Measurements from ENCODE around the gene XPC.
A peak's percentile ranks its signal among the peaks of the same experiment; 100 is the strongest.

The XPC gene

DNA sequence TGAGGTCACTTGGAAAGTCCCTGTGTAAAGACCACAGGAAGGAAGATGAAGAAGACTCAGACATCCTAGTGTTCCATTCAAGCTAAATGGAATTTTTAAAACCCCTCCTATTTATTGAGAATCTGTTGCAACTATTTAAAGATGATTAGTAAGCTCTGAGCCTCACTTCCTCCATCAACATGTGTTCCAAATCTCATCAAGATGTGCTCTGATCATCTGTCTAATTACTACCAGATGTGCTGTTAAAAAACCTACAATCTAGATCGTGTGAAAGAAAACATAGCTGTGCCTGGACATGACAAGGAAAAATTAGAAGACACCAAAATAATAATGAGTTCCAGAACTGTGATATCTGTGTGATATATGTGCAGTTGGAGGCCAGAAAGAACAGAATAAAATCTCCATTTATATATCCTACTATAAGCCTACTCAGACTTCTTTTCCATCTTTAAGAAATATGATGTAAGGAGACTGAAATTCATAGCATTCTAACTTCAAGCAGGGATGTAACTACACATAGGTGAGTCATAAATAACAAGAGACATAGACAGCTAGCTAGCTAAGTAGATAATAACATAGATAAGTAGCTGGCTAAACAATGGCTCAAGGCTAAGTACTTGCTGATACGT is 7.8 kb downstream of the XPC start:
- peak; percentile 32 for DNase-seq (ENCODE audit: low spot score)

DNA sequence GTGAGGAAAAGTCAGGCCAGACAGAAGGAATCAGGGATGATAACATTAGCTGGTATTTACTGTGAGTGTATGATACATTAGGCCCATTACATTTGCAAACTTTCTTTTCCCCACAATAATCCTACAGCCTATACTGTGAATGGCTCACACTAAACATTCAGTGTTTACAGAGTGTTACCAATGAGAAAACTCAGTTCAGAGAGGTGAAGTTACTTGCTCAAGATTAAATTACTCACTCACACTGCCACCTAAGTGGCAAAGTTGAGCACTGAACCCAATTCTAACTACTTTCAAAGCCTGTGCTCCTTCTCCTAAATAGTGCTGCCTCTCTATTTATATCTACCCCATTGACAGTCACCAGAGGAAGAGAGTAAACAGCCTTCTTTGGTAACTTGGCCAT is 8.5 kb downstream of the XPC start:
- no peak for DNase-seq (ENCODE audit: low spot score)

DNA sequence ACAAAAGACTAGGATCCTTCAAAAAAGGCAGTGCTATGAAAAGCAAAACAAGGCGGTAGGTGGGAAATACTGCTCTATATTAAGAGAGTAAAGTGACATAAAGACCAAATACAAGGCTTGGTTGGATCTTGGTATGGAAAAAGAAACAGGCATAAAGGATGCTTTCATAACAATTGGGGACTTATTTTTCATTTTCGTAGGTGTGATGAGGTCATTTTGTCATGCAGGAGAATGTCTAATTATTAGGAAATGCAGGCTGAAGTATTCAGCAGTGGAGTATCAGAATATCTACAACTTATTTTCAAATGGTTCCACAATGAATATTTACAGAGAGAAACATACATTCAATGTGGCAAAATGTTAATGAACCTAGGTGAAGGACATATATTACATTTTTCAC is 9.0 kb downstream of the XPC start:
- DNase-seq (ENCODE audit: low spot score), result no peak

DNA sequence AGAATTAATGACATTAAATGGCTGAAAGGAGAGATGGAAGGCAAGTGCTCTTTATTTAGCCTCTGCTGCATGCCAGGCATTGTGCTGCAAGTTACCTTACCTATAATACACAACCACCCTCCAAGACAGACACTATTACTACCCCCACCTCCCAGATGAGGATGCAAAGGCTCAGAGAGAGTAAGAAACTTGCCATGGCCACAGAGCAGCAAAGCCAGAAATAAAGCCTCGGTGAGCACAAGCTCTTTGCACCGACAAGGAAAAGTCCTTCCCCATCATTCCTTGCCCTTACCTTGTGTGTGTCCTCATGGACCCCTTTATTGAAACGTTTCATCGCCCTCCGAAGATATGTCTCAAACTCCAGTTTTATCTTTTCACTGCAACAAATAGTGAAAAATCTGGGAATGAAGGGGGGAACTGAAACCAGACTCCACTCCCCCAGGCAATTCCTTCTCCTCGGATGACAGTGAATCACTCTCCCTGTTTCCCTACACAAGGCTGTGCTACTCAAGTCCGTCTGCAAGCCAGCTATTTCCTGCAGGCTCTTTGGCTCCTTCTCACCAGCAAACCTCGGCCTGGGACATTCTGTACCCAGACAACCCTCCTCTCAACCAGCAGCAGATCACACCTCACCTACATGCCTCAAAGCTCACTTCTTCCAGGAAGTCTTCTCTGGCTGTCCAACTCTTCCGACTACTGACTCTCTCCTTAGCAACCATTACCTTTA is 11.4 kb downstream of the XPC start:
- DNase-seq (ENCODE audit: low spot score), result no peak

DNA sequence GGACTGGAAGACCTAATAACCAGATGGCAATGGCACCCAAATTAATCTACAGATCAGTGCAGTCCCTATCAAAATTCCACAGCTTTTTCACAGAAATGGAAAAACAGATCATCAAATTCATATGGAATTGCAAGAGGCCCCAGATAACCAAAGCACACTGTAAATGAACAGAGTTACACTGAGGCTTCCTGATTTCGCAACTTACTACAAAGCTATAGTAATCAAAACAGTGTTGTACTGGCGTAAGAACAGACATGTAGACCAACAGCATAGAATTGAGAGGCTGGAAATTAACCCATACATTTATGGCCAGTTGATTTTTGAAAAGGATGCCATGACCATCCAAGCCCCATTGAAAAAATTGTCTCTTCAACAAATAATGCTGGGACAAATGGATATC is 16.2 kb downstream of the XPC start:
- no peak for DNase-seq (ENCODE audit: low spot score)

DNA sequence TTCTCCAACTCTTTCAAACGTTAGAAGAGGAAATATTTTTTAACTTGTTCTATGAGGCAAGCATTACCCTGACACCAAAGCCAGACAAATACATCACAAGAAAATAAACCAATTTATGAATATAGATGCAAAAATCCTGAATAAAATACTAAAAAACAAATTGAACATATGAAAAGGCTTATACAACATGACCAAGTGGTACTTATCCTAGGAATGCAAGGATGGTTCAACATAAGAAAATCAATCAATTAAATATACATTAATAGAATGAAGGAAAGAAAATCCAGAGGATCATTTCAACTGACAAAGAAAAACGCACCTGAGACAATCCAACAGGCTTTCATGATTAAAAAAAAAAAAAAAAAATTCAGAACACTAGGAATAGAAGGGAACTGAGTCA is 17.1 kb downstream of the XPC start:
- DNase-seq (ENCODE audit: low spot score), result no peak

DNA sequence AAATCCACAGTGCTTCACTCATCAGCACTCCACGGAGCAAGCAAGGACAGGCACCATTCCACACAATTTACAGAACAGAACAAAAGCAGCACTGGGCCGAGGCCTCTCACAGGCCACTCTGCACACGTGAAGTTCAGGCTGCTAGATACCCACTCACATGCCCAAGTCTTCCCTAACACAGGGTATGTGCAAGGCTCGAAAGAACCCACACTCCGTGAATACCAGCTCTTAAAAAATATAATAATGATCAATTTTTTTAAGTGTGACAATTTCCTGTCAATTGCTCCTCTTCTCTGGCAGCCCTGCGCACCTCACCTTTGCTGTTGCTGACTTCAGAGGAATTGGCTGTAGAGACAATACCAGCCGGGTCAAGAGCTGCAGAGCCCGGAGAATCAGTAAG is 19.0 kb downstream of the XPC start:
- no peak for DNase-seq (ENCODE audit: low spot score)

DNA sequence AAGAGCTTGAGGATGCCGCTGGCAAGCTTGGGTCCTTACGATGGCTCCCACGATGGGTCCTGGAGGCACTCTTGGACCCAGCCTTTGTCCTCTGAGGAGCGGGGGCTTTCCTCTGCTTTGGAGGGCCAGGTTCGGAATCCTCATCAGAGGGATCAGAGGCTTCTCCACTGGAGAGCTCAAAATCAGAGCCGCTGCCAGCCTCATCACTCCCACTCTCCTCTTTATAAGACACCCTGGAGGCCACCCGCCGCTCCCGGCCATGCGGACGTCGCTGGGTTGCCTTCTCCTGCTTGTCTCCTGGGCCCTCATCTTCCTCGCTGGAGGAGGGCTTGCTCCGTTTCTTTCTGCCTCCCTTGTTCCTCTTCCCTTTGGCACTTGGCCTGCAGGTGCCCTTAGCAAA is 20.0 kb downstream of the XPC start:
- no peak for DNase-seq (ENCODE audit: low spot score)

DNA sequence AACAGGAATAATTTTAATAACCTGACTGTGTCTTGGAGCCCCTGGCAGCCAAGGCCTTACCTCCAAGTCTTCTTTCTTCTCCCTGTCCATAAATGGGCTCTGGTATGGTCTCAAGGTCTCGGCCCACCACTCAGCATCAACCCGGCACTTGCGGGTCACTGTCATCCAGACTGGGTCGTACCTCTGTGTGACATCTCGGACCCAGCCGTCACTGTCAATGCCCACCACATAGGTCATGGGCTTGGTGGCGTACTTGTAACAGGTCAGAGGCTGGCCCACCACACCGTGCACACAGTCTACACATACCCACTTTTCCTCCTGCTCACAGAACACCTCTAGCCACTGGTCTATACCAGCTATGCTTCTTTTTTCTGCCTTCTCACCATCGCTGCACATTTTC is 20.4 kb downstream of the XPC start:
- DNase-seq (ENCODE audit: low spot score), result no peak

DNA sequence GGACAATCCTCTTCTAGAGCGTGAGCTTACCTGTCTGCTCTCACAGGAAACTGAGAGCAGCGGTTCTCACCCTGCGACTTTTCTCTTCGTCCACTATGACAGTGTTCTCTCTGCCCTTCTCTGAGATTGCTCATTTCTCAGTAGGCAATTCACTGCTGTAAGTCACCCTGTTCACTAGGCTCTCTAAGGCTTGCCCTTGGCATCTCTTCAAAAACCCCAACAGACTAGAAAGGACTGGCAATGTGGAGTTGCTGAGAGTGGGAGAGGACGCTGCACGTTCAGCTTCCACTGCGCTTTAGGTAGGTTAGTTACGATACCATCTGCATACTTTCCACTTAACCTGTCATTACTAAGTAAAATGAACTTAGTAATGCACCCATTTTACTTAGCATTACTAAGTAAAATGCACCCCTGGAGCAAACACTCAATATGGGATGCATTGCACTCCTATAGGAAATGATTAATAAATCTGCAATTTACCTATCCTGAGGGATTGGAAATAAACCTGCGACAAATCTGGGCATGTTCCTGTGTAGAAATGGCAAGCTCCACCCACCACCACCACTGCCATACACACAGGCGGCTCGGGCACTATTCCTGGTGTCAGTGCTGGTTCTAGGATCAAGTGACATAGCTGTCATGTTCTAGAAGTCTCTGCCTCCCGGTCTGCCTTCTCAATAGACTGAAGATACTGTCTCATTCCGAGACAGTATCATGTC is 21.4 kb downstream of the XPC start:
- DNase-seq (ENCODE audit: low spot score), result no peak

DNA sequence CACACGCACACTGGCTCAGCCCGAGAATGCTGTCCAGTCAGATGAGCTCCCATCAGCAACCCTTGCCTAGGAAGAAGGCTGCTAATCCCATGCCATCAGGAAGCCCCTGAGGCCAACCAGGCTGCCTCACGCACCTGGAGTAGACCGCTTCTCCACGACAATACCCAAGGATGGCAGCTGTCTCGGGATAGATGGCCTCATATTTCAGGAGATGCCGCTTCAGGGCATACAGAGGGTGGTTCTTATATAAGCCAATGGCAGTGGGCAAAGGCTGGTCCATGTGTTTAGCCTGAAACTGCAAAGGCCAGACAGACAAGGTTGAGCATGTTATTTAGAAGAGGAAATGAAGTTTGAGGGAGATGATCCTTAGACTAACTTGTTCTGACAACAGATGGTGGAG is 22.2 kb downstream of the XPC start:
- no peak for DNase-seq (ENCODE audit: low spot score)

DNA sequence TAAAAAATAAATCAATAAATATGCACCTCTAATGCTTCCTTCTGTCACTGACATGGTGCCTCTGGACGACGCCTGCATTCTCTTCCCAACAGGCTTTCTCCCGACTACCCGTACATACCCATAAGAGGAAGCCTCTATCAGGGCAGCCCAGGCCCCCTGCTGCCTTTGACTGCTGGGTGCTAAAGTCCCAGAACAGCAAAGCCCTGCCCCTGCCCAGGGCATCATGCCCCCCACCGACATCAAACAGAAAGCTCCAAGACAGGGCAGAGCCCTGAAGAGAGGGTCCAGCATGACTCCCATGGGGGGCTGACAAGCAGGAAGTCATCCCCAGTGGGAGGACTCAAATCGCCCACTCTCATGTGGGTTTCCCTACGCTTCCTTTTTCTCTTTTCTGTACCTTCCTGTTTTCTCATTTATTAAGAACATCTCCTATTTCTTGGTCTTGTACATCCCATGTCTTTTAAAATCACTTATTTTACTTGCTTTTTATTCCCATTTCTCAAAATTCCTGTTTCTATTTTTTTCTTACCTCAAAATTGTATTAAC is 23.4 kb downstream of the XPC start:
- no peak for DNase-seq (ENCODE audit: low spot score)

DNA sequence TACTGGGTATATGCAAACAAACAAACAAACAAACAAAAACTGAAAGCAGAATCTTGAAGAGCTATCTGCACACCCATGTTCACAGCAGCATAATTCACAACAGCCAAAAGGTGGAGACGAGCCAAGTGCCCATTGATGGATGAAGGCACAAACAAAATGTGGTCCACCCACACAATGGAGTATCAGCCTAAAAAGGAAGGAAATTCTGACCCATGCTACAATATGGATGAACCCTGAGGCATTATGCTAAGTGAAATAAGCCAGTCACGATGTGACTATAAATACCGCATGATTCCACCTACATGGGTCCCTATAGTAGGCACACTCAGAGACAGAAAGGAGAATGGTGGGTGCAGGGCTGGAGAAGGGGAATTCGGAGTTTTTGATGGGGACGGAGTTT is 24.1 kb downstream of the XPC start:
- no peak for DNase-seq (ENCODE audit: low spot score)

DNA sequence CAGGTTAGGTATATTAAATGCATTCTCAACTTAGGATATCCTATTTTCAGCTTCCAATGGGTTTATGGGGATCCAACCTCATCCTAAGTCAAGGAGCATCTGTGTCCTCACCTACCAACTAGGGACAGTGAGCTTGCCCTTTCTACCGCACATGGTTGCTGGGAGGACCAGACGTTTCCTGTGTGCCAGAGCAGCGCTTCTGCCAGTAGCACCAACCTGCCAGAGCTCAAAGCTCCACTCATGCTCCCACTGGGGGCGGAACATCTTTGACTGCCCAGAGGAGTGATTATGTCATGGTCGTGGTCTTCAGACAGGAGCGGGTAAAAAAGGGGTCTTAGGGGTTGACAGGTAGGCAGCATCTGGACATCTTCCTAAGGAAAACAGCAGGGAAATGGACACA is 24.7 kb downstream of the XPC start:
- no peak for DNase-seq (ENCODE audit: low spot score)

DNA sequence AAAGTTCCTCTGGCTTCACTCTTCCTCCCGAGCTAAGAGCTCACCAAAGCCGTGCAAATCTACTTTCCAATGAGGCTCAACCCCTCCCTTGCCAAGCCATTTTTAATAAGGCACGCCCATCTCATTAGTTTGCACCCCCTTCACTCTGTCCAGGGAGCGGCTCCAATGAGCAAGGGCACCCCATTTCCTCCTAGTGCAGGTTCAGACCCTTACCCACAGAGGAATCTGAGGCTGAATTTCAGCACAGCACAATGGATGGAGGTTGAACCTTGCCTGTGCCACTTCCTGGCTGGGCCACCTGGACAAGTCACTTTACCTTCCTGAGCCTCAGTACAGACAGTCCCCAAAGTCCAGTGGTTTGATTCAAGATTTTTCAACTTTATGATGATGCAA is 25.4 kb downstream of the XPC start:
- DNase-seq (ENCODE audit: low spot score), result no peak

DNA sequence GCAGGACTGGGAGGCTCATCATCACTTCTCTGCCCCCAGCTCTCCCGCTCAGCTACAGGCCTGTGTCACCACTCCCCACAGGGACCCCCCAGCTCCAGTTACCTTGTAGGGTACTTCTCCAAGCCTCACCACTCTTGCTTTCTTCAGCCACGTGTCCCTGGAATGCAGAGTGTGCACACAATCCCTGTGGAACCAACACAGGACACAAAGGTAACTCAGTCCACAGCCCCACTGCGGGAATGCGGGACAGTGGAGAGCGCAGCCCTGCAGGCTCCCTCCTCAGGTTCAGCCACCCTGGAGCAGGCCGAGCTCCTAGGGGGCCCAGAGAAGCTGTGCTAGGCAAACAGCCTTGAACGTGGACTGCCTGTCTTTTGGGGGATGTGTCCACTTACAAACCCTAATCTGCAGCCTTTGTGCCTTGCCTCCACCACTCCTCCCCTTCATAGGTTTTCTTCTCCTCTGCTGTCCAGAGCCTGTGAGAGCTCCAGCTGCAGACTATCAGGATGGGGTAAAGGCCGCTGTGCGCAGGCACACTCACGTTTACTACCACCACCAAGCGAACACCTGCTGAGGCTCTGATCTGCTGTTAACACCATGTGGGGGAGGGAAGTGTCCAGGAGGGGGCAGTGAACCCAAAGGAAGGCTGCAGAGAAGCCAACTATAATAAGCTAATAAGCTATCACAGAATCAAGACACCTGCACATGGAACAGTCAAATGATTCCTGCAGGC is 26.0 kb downstream of the XPC start:
- DNase-seq (ENCODE audit: low spot score), result no peak

DNA sequence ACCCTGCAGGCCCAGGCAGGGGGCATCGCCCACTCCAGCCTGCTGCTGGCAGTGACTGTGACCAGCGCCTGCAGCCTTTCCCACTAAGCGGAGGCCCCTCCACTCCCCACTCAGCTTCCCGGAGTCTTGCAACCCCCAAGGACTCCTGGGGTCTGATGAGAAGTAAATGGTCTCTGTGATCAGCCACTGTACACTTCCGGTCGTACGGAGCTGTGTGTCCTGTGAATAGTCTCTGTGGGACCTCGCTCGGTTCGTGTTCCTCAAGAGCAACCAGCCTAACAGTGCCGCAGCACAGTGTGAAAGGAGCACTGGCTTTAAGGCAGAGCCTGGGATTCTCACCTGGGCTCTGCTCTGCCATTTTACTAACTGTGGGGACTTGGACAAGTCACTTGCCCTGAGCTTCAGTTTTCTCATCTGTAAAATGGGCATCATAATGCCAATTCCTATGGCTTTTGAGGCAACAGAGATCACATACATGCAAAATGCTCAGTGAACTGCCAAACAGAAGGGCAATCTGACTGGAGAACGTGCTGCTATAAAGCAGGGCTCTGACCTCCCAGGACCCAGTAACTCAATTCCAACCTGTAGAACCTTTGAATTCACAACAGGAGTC is 26.8 kb downstream of the XPC start:
- DNase-seq (ENCODE audit: low spot score), result no peak

DNA sequence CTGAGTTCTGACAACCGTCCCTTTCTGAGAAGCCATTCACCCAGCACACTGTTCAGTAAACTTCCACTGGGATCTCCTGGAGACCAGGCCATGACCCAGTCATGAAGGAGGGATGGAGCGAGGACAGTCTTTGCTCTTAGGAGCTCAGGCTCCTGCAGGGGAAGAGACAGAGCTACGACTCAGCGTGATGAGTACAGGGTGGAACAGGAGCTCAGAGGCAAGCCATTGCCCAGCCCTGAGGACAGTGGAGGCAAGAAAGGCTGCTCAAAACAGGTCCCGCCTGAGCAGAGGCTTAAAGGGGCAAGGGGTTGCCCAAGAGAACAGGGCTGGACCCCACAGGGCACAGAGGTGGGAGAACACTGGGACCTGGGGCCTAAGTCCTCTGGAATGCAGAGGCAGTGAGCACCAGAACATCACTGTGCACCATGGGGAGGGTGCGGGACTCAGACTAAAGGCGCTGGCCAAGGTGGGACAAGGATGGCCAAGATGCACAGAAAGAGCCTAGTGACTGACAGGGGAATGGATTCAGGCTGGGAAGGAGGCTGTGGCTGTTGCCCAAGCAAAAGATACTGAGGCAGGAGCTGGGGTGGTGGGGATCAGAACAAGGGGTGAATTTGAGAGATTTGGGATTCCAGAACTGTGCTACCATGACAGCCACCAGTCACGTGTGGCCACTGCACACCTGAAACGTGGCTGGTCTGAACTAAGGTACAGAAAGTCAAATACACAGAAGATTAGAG is 27.7 kb downstream of the XPC start:
- no peak for DNase-seq (ENCODE audit: low spot score)

DNA sequence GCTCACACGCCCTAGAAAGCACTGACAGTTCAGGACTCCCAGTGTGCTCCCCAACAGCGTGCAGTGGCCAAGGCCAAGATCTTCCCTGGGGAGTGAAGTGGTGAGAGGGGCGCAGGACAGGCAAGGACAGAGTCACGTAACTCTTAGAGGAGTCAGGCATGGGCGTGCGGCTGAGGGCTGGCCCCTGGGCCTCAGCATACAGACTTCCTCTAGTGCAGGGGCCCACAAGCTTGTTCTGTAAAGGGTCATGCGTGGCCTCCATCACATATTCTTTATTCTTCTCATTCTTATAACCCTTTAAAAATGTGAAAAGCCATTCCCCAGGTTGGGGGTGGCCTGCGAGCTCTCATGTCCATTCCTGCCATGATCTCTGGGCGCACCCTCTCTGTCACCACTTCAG is 28.3 kb downstream of the XPC start:
- no peak for DNase-seq (ENCODE audit: low spot score)

DNA sequence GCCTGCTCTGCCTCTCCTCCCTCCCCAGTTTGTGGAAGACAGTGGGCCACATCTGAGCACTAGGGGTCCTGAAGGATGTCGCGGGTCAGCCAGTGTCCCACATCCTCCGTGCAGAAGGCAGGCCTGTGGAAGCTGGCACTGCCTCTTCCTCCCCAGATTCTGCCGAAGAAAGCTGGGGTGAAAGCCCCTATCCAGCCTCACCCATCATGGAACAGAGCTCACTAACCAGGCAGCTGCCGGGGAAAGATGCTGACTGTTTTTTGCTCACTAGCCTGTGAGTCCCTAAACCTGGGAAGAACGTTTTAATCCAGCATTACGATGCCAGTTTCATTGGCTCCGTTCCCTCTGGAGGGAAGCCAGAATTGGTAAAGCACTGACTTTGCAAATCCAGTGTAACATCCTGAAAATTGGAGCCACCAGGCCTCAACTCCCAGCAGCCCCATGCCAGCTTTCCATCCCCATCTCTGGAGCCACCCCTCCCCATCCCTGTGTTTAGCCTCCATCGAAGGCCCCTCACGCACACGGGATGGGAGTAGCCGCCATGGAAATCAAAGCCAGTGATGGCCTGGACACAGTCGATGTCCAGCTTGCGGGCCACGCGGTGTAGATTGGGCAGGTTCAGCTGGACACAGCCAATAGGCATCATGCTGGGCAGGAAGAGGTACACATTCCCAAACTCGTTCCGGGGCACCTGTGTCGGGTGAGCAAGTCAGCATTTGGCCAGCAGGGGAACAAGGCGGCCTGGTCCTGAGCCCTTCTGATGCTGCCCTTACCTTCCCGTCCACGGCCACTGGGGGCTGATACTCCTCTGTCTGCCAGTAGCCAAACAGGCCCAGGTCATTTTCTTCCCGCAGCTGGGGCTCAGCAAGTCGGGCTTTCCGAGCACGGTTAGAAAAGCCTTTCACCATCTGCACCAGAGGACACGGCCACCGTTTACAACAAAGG is 30.1 kb downstream of the XPC start:
- no peak for DNase-seq (ENCODE audit: low spot score)

All from AG20443 (cell line).